GM13976 (cell line): ENCODE measurements around the gene AP2B1.

Source experiments
- DNase-seq: peaks from one replicate; pipeline ENCODE4 v3.0.0; 2012; ENCODE audit warnings: low spot score
- in situ Hi-C: fragments of 300-500 bp; cut with MboI; formaldehyde crosslinking; loops from one replicate; pipeline ENCODE4 v1.12.0; 2022; ENCODE audit warnings: low sequenced_read_pairs, mixed read lengths, inconsistent platforms; ENCODE audit not compliant: unreplicated experiment
- TF ChIP-seq, protein P1 (sequence below): IDR thresholded peaks from 2 replicates; pipeline ENCODE4 v1.5.1; 2012; ENCODE audit warnings: borderline replicate concordance, mild to moderate bottlenecking; ENCODE audit not compliant: insufficient read depth; ENCODE audit errors: extremely low read depth, missing control alignments, control extremely low read depth

The AP2B1 gene

GRCh38 chr17:35617505-35617904 lies 30.4 kb downstream of the AP2B1 start:
- no peak for DNase-seq
- in situ Hi-C loops: no loop called here
- TF ChIP-seq, protein P1, sequence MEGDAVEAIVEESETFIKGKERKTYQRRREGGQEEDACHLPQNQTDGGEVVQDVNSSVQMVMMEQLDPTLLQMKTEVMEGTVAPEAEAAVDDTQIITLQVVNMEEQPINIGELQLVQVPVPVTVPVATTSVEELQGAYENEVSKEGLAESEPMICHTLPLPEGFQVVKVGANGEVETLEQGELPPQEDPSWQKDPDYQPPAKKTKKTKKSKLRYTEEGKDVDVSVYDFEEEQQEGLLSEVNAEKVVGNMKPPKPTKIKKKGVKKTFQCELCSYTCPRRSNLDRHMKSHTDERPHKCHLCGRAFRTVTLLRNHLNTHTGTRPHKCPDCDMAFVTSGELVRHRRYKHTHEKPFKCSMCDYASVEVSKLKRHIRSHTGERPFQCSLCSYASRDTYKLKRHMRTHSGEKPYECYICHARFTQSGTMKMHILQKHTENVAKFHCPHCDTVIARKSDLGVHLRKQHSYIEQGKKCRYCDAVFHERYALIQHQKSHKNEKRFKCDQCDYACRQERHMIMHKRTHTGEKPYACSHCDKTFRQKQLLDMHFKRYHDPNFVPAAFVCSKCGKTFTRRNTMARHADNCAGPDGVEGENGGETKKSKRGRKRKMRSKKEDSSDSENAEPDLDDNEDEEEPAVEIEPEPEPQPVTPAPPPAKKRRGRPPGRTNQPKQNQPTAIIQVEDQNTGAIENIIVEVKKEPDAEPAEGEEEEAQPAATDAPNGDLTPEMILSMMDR: no peak

- TF ChIP-seq, protein P1: no peak
- in situ Hi-C loops: no loop called here
- DNase-seq: no peak
Measured at GRCh38 chr17:35618628-35619027, 31.5 kb downstream of the AP2B1 start.

DNA sequence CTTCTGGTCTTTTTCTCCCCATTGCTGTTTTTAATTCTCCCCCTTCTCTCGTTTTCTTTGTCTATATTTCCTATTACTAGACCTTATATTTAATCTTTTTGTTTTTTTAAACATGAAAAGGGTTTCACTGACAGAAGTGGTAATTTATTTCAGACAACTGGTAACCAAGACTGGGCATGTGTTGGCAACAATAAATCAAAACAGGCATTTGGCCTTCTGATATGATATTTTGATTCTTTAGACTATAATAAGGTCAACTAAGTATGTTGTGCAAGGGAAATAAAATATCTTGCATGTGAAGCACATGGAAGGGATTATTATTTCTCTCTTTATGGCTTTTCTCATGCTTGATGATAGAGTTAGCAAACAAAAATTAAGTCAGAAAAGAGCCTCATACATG lies 34.6 kb downstream of the AP2B1 start:
- no peak for DNase-seq
- in situ Hi-C loops: loop anchor here (5.0 kb wide), 1 partner anchor 121 kb away; no protein-coding TSS in a partner anchor
- TF ChIP-seq, protein P1: no peak

DNA sequence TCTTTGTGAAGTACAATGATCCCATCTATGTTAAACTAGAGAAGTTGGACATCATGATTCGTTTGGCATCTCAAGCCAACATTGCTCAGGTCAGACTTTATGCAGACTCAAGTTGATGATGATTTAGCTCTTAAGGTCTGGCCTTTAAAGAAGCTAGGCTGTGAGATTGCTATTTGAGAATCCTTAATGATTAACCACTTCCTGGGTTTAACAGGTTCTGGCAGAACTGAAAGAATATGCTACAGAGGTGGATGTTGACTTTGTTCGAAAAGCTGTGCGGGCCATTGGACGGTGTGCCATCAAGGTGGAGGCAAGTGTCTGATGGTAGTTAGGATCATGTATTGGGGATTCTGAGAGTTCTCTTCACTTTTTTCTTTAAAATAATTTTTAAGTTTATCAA lies 40.3 kb downstream of the AP2B1 start:
- TF ChIP-seq, protein P1: no peak
- no peak for DNase-seq
- in situ Hi-C loops: no loop called here

DNA sequence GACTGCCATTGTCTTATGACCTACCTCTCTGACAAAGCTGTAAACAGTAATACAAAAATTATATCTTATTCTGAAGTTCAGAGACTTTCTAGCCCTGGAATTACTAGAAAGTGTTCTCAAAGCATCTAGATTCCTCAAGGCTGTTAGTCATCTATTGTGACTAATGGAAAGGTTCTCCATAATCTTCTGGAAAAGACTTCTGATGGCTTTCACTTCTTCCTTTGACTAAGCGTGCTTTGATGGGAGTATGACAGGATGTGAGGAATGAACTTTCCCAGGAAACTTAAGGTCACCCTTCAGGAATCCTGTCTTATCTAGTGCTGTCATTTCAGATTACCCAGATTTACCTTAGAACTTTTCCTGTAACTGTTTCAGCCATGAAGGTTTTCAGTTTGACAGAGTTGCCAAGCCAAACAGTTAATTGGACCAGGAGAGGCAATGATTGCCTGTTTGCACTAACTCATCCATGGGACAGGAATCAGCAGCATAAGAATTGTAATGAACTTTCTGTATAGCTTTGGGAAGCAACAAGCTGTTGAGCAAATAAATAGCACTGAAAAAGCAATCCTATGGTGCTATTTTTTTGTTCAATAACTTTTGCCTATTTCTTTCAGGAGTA lies 43.5 kb downstream of the AP2B1 start:
- TF ChIP-seq, protein P1: no peak
- DNase-seq: no peak
- in situ Hi-C loops: no loop called here

GRCh38 chr17:35641032-35641431 lies 53.9 kb downstream of the AP2B1 start:
- in situ Hi-C loops: no loop called here
- TF ChIP-seq, protein P1: no peak

DNA sequence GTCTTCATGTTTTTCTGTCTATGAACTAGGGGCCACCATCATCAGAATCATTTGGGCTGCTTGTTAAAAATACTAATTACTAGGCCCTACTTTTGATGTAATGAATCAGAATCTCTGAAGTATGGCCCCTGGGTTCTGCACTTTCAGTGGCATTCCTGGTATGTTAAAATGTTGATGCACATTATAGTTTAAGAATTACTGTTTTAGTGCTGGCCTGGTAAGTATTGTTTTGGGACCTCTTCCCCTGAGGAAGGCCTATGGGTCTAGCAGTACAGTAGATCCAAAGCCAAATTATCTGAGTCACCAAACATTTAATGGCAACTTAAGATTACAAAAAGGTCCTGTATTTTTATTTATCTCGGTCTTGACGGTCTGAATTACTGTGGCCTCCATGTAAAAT lies 58.8 kb downstream of the AP2B1 start:
- TF ChIP-seq, protein P1: no peak
- in situ Hi-C loops: no loop called here
- no peak for DNase-seq

More at GRCh38 chr17:35641032-35641431, 53.9 kb downstream of the AP2B1 start:
- no peak for DNase-seq
